ENCODE measurements around the gene BFSP1. TPM values are rescaled to one million over a fixed set of nuclear protein-coding genes. Genes with fewer than 3 reads are reported as not detected.

The BFSP1 gene
- polyA plus RNA-seq, 1 of the 3 experiments (the other 2 are of a cell fraction): 7.1 TPM

- 0 out of 4 replicates have a peak overlapping the region, but pooled peaks of 1 of the 2 experiments have one; percentile 13 for H3K27ac ChIP-seq (ENCODE audit: low read depth in 2 of 2, low read length in 1 of 2)
- no peaks in the 10 kb centered on the region for H3K79me2 ChIP-seq (ENCODE audit: insufficient read depth)
- no peak overlapping the region for H2AFZ ChIP-seq (ENCODE audit: low read depth)
- H3K9me3 ChIP-seq: no peaks in the 10 kb centered on the region
- no peak for DNase-seq
- H3K4me2 ChIP-seq: no peak overlapping the region
- H3K27me3 ChIP-seq (ENCODE audit: insufficient read depth): no peaks in the 10 kb centered on the region
- no peak for TF ChIP-seq YY1 (IDR thresholded peaks at IDR 0.05; ENCODE audit: low read depth)
- TF ChIP-seq NRF1 (IDR thresholded peaks at IDR 0.05; ENCODE audit: low read depth, low read length): no peak
- TF ChIP-seq USF2 (IDR thresholded peaks at IDR 0.05; ENCODE audit: borderline replicate concordance, low read depth, low read length): no peak
- TF ChIP-seq MAX (IDR thresholded peaks at IDR 0.05; ENCODE audit: low read depth): no peak
- TF ChIP-seq EP300 (IDR thresholded peaks at IDR 0.05; ENCODE audit: borderline replicate concordance in 1 of 2, low read depth in 1 of 2, low read length in 1 of 2): no peak
- no peak for TF ChIP-seq GATA2 (CRISPR knock-in tag; IDR thresholded peaks at IDR 0.05)
- no peak for TF ChIP-seq MEF2A (IDR thresholded peaks at IDR 0.05; ENCODE audit: borderline replicate concordance, low read depth)
- no peak for TF ChIP-seq JUND (IDR thresholded peaks at IDR 0.05)
- no peak for TF ChIP-seq ELF1 (IDR thresholded peaks at IDR 0.05)
- TF ChIP-seq FOSL2 (IDR thresholded peaks at IDR 0.05; ENCODE audit: borderline replicate concordance, low read depth): no peak
- TF ChIP-seq USF1 (IDR thresholded peaks at IDR 0.05; ENCODE audit: borderline replicate concordance, low read depth): no peak
- no peak for TF ChIP-seq TEAD4 (IDR thresholded peaks at IDR 0.05; ENCODE audit: borderline replicate concordance, insufficient read depth)
- TF ChIP-seq ZBTB33 (IDR thresholded peaks at IDR 0.05; ENCODE audit: borderline replicate concordance, low read depth): no peak
- no peak for TF ChIP-seq TAF1 (IDR thresholded peaks at IDR 0.05; ENCODE audit: borderline replicate concordance, low read depth, low read length)
- no peak for TF ChIP-seq FOXJ3 (CRISPR knock-in tag; IDR thresholded peaks at IDR 0.05)
- TF ChIP-seq SIN3A (IDR thresholded peaks at IDR 0.05; ENCODE audit: borderline replicate concordance, low read depth, low read length): no peak
- TF ChIP-seq CHD2 (IDR thresholded peaks at IDR 0.05; ENCODE audit: low read length, partially characterized antibody): no peak
- no peak for TF ChIP-seq TCF12 (IDR thresholded peaks at IDR 0.05)
- no peak overlapping the region for H3K9ac ChIP-seq
- no peaks in the 10 kb centered on the region for H3K4me1 ChIP-seq (ENCODE audit: control insufficient read depth in 1 of 2, insufficient read depth in 2 of 2, low read depth in 1 of 2, low read length in 1 of 2)
- H3K36me3 ChIP-seq (replicated peaks in 1 of 2; ENCODE audit: control insufficient read depth in 1 of 2, insufficient read depth in 2 of 2, low read length in 1 of 2): no peaks in the 10 kb centered on the region
- no peak overlapping the region for H3K4me3 ChIP-seq (ENCODE audit: low read depth in 2 of 2, low read length in 1 of 2)
- ChIA-PET POLR2A (no interaction called here), CTCF (interaction anchor here (0.7 kb wide), 1 partner anchor 38 kb away, joined by 3 read pairs; no protein-coding TSS in a partner anchor)
- no peaks in the 10 kb centered on the region for H4K20me1 ChIP-seq (ENCODE audit: insufficient read depth)
- 71% methylated on average over 10 of the region's 11 CpGs for WGBS (ENCODE audit: low lambda C conversion rate)
- no peaks in the 10 kb centered on the region for H3K9me2 ChIP-seq
- no peaks in the 10 kb centered on the region for H3F3A ChIP-seq (replicated peaks; ENCODE audit: insufficient read depth)
These were observed 33.2 kb downstream of the BFSP1 start for GRCh38 chr20:17497821-17498580.

Data from SK-N-SH (cell line).